ENCODE results near the gene RIMKLB. TPM values are rescaled to one million over a fixed set of nuclear protein-coding genes. Genes with fewer than 3 reads are reported as not detected.

Gene RIMKLB
- total RNA-seq, 2 donors from 2014 or later, result 14.4 to 72.4 TPM

DNA sequence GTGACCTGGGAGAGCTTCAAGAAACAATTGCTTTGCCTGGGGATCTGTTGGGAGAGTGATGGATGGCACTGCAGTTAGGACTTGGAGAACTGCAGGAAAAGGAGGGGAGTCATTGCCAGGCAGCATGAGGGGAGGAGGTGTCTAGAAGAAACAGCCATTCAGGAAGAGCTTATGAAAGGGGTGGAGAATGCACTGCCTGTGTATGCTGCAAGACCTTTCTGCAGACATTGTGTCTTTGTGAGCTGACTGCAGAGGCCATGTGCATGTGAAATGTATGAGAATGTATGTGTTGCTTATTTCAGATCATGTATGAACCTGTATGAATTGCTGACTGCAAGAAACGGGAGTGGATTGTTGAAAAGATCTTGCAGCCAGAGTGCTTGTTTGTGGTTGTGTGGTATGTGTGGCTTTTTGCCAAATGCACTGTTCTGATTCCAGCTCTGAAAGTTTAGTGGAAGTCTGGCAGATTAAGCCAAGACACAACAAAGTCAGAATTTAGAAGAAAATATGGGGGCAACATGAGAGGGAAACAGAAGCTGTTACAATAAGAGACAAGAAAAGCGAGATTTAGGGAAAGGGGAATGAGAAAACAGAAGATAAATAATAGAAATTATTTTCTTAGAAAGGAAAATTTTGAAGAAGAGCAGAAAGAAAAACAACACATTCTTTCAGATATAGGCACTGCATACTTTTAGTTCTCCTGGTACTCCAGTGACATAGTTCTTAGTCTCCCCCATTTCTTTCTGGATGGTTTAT lies 9.8 kb upstream of the RIMKLB start:
- 20% methylated on average over 2 of the region's 2 CpGs for WGBS
- H3K27ac ChIP-seq, result peak overlapping the region; percentile 54 to 64
- H3K27me3 ChIP-seq (replicated peaks; ENCODE audit: insufficient read depth), result no peaks in the 10 kb centered on the region
- peaks cover 6% of the 10 kb centered on the region for H3K4me1 ChIP-seq (replicated peaks)
- no peaks in the 10 kb centered on the region for H3K9me3 ChIP-seq
- no peak overlapping the region for H3K4me3 ChIP-seq
- intact Hi-C loops (cut with DNase I), result no loop called here
- no peaks in the 10 kb centered on the region for H3K36me3 ChIP-seq
- TF ChIP-seq POLR2AphosphoS5 (IDR thresholded peaks at IDR 0.05) (peak; percentile 77), POLR2A (IDR thresholded peaks at IDR 0.05) (no peak)
- DNase-seq (ENCODE audit: low spot score), result peak; percentile 58

DNA sequence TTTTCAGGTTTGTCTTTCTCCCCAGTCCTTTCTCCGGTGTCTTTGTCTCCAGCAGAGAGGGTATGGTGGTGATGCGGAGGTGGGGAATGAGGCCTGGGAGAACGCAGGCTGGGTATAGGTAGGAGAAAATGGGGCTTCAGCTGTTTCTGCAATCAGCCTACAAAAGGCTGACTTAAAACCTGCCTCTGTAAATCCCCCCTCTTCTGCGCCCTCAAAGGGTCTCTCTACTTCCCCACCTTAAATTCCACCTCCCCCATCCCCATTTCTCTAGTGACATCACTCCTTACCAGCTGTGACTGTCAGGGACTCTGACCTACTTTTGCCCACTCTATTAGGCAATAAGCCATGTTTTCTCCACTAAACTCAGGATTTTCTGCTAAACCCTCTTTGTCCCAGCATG lies 8.1 kb upstream of the RIMKLB start:
- no peak overlapping the region for H3K4me3 ChIP-seq
- no peaks in the 10 kb centered on the region for H3K36me3 ChIP-seq
- TF ChIP-seq POLR2AphosphoS5 (IDR thresholded peaks at IDR 0.05) (no peak), POLR2A (IDR thresholded peaks at IDR 0.05) (no peak)
- TF ChIP-seq, protein P1, sequence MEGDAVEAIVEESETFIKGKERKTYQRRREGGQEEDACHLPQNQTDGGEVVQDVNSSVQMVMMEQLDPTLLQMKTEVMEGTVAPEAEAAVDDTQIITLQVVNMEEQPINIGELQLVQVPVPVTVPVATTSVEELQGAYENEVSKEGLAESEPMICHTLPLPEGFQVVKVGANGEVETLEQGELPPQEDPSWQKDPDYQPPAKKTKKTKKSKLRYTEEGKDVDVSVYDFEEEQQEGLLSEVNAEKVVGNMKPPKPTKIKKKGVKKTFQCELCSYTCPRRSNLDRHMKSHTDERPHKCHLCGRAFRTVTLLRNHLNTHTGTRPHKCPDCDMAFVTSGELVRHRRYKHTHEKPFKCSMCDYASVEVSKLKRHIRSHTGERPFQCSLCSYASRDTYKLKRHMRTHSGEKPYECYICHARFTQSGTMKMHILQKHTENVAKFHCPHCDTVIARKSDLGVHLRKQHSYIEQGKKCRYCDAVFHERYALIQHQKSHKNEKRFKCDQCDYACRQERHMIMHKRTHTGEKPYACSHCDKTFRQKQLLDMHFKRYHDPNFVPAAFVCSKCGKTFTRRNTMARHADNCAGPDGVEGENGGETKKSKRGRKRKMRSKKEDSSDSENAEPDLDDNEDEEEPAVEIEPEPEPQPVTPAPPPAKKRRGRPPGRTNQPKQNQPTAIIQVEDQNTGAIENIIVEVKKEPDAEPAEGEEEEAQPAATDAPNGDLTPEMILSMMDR (IDR thresholded peaks at IDR 0.05), result no peak
- intact Hi-C loops (cut with DNase I), result no loop called here
- H3K9me3 ChIP-seq, result no peaks in the 10 kb centered on the region
- H3K4me1 ChIP-seq (replicated peaks), result peaks cover 6% of the 10 kb centered on the region
- H3K27ac ChIP-seq, result no peak overlapping the region
- no peak for DNase-seq (ENCODE audit: low spot score)
- H3K27me3 ChIP-seq (replicated peaks; ENCODE audit: insufficient read depth), result no peaks in the 10 kb centered on the region
- 94% methylated on average over 4 of the region's 4 CpGs for WGBS

DNA sequence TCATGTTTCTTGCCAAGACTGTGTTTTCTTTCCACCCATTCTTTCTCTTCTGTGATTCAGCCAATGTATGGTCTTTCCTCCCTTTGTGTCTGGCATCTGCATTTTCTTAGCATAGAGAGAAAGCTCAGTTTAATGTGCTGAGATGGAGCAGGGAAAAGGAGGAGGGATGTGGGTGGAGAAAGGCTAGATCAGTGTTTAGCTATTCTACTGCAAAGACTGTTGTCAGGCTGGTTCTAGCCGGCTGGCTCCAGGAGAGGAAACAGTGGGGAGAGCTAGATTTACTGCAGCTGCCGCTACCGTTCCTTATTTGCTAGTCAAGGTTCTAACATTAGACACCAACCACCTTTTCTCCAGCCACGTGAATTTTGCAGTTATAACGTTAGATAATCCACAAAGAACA lies 5.2 kb upstream of the RIMKLB start:
- no peaks in the 10 kb centered on the region for H3K9me3 ChIP-seq
- H3K36me3 ChIP-seq, result no peaks in the 10 kb centered on the region
- no peaks in the 10 kb centered on the region for H3K27me3 ChIP-seq (replicated peaks; ENCODE audit: insufficient read depth)
- H3K4me3 ChIP-seq, result no peak overlapping the region
- intact Hi-C loops (cut with DNase I), result no loop called here
- TF ChIP-seq POLR2AphosphoS5 (IDR thresholded peaks at IDR 0.05) (peak; percentile 81), POLR2A (IDR thresholded peaks at IDR 0.05) (no peak)
- peaks cover 6% of the 10 kb centered on the region for H3K4me1 ChIP-seq (replicated peaks)
- H3K27ac ChIP-seq, result peak overlapping the region; percentile 23 to 47
- under 1% methylated on average over 5 of the region's 5 CpGs for WGBS
- DNase-seq (ENCODE audit: low spot score), result peak; percentile 76

DNA sequence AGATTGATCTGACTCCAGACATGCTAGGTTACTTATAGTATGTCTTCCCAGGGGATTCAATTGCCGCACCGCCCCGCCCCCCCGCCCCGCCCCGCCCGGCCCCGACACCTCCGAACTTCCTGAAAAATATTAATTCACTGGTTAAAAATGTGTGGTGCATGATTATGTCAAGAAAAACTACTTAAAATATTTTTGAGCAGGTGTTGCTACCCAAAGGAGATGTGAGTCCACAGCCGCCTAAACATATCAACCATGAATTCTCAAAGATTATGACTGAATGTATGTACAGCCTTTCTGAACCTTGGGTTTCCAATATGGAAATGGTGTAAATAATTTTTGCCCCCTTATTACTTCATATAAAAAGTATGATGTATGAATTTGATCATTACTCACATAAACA lies 2.7 kb upstream of the RIMKLB start:
- Histone ChIP-seq H3K9me3 (no peaks in the 10 kb centered on the region), H3K4me3 (no peak overlapping the region), H3K27ac (no peak overlapping the region), H3K27me3 (replicated peaks; ENCODE audit: insufficient read depth) (no peaks in the 10 kb centered on the region), H3K36me3 (no peaks in the 10 kb centered on the region), H3K4me1 (replicated peaks) (peaks cover 3% of the 10 kb centered on the region)
- WGBS, result 90% methylated on average over 10 of the region's 10 CpGs
- TF ChIP-seq POLR2AphosphoS5 (IDR thresholded peaks at IDR 0.05) (no peak), POLR2A (IDR thresholded peaks at IDR 0.05) (no peak)
- TF ChIP-seq, protein P1 (IDR thresholded peaks at IDR 0.05), result no peak
- intact Hi-C loops (cut with DNase I), result no loop called here
- no peak for DNase-seq (ENCODE audit: low spot score)

DNA sequence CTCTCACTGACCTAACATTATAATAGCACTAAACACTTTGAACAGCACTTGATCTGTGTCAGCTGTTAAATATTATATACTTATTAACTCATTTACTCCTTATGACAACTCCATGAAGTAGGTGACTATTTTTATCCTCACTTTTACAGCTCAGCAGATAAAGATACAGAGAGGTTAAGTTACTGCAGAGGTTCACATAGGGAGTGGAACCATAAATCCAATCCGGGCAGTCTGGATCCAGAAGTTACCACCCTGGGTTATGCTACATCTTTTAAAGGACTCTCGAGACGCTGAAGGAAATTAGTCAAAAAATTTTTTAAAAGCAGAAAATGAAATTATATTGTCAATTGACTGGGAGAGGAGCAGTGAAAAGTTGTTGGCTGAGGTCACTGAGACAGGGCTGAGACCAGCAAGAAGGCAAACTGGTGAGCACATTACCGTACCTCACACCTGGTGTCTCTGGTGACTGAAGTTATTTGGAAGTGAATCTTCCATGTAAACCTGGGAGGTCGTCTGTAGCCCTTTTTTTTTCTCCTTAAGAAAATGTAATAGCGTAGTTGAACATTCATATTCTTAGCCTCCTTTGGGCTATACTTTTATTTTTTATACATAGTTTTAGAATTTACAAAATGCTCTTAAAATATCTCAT lies 1.2 kb upstream of the RIMKLB start:
- Histone ChIP-seq H3K27me3 (replicated peaks; ENCODE audit: insufficient read depth) (no peaks in the 10 kb centered on the region), H3K9me3 (no peaks in the 10 kb centered on the region), H3K4me3 (peak overlapping the region in 1 of 2 donors; percentile 99), H3K27ac (peak overlapping the region; percentile 91 to 93), H3K4me1 (replicated peaks) (peaks cover 3% of the 10 kb centered on the region), H3K36me3 (no peaks in the 10 kb centered on the region)
- intact Hi-C loops (cut with DNase I), result no loop called here
- TF ChIP-seq, protein P1 (IDR thresholded peaks at IDR 0.05), result no peak
- TF ChIP-seq POLR2AphosphoS5 (IDR thresholded peaks at IDR 0.05) (no peak), POLR2A (IDR thresholded peaks at IDR 0.05) (no peak)
- WGBS, result 18% methylated on average over 6 of the region's 6 CpGs
- no peak for DNase-seq (ENCODE audit: low spot score)
